Nasal cavity respiratory epithelium epithelial cell of viscerocranial mucosa (primary cell): ENCODE data around the gene DDX24. TPM values are rescaled to one million over a fixed set of nuclear protein-coding genes. Genes with fewer than 3 reads are reported as not detected.

Source experiments
- total RNA-seq: library from RNA; depleted of rRNA; stranded (reverse); fragments of >200 nt; gene quantifications from 2 replicates; pipeline ENCODE4 v1.2.3, GENCODE V29; 2014

Gene DDX24, protein sequence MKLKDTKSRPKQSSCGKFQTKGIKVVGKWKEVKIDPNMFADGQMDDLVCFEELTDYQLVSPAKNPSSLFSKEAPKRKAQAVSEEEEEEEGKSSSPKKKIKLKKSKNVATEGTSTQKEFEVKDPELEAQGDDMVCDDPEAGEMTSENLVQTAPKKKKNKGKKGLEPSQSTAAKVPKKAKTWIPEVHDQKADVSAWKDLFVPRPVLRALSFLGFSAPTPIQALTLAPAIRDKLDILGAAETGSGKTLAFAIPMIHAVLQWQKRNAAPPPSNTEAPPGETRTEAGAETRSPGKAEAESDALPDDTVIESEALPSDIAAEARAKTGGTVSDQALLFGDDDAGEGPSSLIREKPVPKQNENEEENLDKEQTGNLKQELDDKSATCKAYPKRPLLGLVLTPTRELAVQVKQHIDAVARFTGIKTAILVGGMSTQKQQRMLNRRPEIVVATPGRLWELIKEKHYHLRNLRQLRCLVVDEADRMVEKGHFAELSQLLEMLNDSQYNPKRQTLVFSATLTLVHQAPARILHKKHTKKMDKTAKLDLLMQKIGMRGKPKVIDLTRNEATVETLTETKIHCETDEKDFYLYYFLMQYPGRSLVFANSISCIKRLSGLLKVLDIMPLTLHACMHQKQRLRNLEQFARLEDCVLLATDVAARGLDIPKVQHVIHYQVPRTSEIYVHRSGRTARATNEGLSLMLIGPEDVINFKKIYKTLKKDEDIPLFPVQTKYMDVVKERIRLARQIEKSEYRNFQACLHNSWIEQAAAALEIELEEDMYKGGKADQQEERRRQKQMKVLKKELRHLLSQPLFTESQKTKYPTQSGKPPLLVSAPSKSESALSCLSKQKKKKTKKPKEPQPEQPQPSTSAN
- total RNA-seq, result 83.7 and 160 TPM in 2 replicates

GRCh38 chr14:94080621-94081385 is at the start of gene DDX24, which contains the start of gene IFI27L1:
Gene DDX24, minus strand, starts transcription at chr14:94081202. Its CDS starts 1,460 bp downstream, at chr14:94079742.
Gene IFI27L1, plus strand, starts transcription at chr14:94081310. Its CDS starts 15,628 bp downstream, at chr14:94096938.

DNA sequence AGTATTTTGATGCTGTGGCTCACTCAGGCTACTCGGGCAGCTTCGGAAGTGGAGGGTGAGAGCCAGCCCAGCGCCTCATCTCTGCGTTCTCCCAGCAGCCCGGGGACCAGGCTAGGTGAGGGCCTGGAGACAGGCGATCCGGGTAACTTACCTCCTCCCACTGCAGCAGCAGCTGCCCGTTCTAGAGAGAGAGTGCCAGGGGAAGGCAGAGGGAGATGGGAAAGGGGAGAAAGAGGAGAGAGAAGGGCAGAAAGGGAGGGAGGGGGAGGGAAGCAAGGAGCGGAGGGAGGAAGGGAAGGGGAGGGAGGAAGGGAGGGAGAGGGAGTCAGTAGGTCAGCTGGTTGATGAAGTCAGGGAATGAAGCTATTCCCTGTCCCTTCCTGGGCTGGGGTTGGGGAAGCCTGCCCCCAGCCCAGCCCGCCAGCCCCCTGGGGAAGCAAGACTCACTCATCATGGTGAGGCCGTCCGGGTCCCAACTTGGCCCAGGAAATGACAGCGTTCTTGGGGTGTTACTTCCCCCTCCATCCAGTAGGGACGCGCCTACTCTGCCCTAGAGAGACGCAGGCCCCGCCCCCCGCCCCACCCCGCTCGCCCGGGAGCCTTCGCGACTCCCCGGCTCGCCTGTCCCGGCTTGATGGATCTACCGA is 48.2 kb upstream of the DDX24 start, which contains the start of gene IFI27L2:
IFI27L2 (minus strand) TSS at position 494 of the 647 bp plus-strand sequence; CDS start at position 454, 40 bp downstream.

GRCh38 chr14:94110552-94111181 is 29.7 kb upstream of the DDX24 start, which contains the start of gene IFI27:
Gene IFI27, plus strand, starts transcription at chr14:94110736.

GRCh38 chr14:94026173-94026888 is 54.7 kb downstream of the DDX24 start, which contains the start of gene OTUB2:
Gene OTUB2, plus strand, starts transcription at chr14:94026340. Its CDS starts 198 bp downstream, at chr14:94026538.

Other genes with a start within 250 kb of the DDX24 start
- gene FAM181A, start 153.9 kb downstream of the DDX24 start, total RNA-seq, result not detected in 2 replicates
- gene ASB2, start 104.6 kb downstream of the DDX24 start, total RNA-seq, result under 0.01 and 0.43 TPM in 2 replicates
- gene CCDC197, start 83.9 kb downstream of the DDX24 start, total RNA-seq, result not detected in 2 replicates
- 2.7 and 4.2 TPM in 2 replicates for gene OTUB2, start 54.9 kb downstream of the DDX24 start, total RNA-seq
- gene IFI27L1, start 108 bp upstream of the DDX24 start, total RNA-seq, result 5.0 and 9.2 TPM in 2 replicates
- 41.1 and 53.0 TPM in 2 replicates for gene IFI27, start 29.5 kb upstream of the DDX24 start, total RNA-seq
- gene IFI27L2, start 48.4 kb upstream of the DDX24 start, total RNA-seq, result 39.5 and 43.1 TPM in 2 replicates
- 15.9 and 17.4 TPM in 2 replicates for gene PPP4R4, start 93.1 kb upstream of the DDX24 start, total RNA-seq
- gene SERPINA10, start 212.1 kb upstream of the DDX24 start, total RNA-seq, result not detected in 2 replicates
- not detected in 2 replicates for gene SERPINA6, start 242.1 kb upstream of the DDX24 start, total RNA-seq